ENCODE data around the gene ZNF688.

Gene ZNF688

GRCh38 chr16:30521476-30521872, 50.0 kb downstream of the ZNF688 start:
- Histone ChIP-seq H3K4me1 (ENCODE audit: control insufficient read depth, low read length) (peaks cover 6% of the 10 kb centered on the region), H3F3A (ENCODE audit: control insufficient read depth, insufficient read depth) (peaks cover 25% of the 10 kb centered on the region), H3K9me3 (ENCODE audit: control insufficient read depth, insufficient read depth, low read length) (no peaks in the 10 kb centered on the region), H3K79me2 (ENCODE audit: control insufficient read depth, low read length) (no peaks in the 10 kb centered on the region), H3K4me3 (ENCODE audit: low read length) (no peak overlapping the region), H4K20me1 (ENCODE audit: control insufficient read depth, insufficient read depth, low read depth, low read length) (no peaks in the 10 kb centered on the region), H3K36me3 (ENCODE audit: control insufficient read depth, low read length) (peaks cover 54% of the 10 kb centered on the region), H3K4me2 (ENCODE audit: low read length) (no peak overlapping the region), H3K27me3 (ENCODE audit: control insufficient read depth, low read length) (no peaks in the 10 kb centered on the region), H3K9me2 (replicated peaks; ENCODE audit: control insufficient read depth, low read length) (no peaks in the 10 kb centered on the region), H3K27ac (ENCODE audit: low read depth, low read length) (no peak overlapping the region)
- TF ChIP-seq CTCF (IDR thresholded peaks at IDR 0.05; ENCODE audit: low read depth, low read length, poor library complexity, severe bottlenecking) (no peak), EZH2phosphoT487 (IDR thresholded peaks at IDR 0.05; ENCODE audit: borderline replicate concordance, low read length) (no peak)
